GM23248 (cell line): ENCODE data around the gene ABRAXAS1. TPM values are rescaled to one million over a fixed set of nuclear protein-coding genes. Genes with fewer than 3 reads are reported as not detected.

ENCODE experiments used
- DNase-seq: peaks from one replicate; pipeline ENCODE4 v3.0.0-alpha.2; 2015
- H2AFZ ChIP-seq: fragments of 200-600 bp; sonication (generic); 2 replicates; pipeline ENCODE4 v1.6.1; 2016; ENCODE audit warnings: antibody characterized with exemption
- H3F3A ChIP-seq: fragments of 200-600 bp; sonication (generic); 2 replicates; pipeline ENCODE4 v1.6.1; 2016; ENCODE audit warnings: mild to moderate bottlenecking, antibody characterized with exemption, mixed run types; ENCODE audit not compliant: insufficient read depth
- H3K27ac ChIP-seq: fragments of 200-600 bp; sonication (generic); 2 replicates; pipeline ENCODE4 v1.5.1; 2016; ENCODE audit warnings: mild to moderate bottlenecking
- H3K27me3 ChIP-seq: fragments of 200-600 bp; sonication (generic); replicated peaks from 2 replicates; pipeline ENCODE4 v1.6.1; 2016; ENCODE audit warnings: mild to moderate bottlenecking; ENCODE audit not compliant: insufficient read depth
- H3K36me3 ChIP-seq: fragments of 200-600 bp; sonication (generic); 2 replicates; pipeline ENCODE4 v1.6.1; 2016; ENCODE audit warnings: low read depth, mild to moderate bottlenecking
- H3K4me1 ChIP-seq: fragments of 200-600 bp; sonication (generic); 2 replicates; pipeline ENCODE4 v1.6.1; 2016; ENCODE audit warnings: mild to moderate bottlenecking; ENCODE audit not compliant: insufficient read depth
- H3K4me2 ChIP-seq: fragments of 200-600 bp; sonication (generic); one replicate; pipeline ENCODE4 v1.6.1; 2016; ENCODE audit warnings: mild to moderate bottlenecking; ENCODE audit not compliant: unreplicated experiment
- H3K4me3 ChIP-seq: fragments of 200-600 bp; sonication (generic); 2 replicates; pipeline ENCODE4 v1.5.1; 2016; ENCODE audit warnings: mild to moderate bottlenecking
- H3K79me2 ChIP-seq: fragments of 200-600 bp; sonication (generic); 2 replicates; pipeline ENCODE4 v1.6.1; 2016; ENCODE audit warnings: mild to moderate bottlenecking; ENCODE audit not compliant: insufficient read depth
- H3K9ac ChIP-seq: fragments of 200-600 bp; sonication (generic); 2 replicates; pipeline ENCODE4 v1.6.1; 2016; ENCODE audit warnings: mild to moderate bottlenecking
- H3K9me2 ChIP-seq: fragments of 200-600 bp; sonication (generic); 2 replicates; pipeline ENCODE4 v1.6.1; 2016; ENCODE audit warnings: mixed run types, mild to moderate bottlenecking, moderate library complexity; ENCODE audit not compliant: insufficient read depth
- H3K9me3 ChIP-seq: fragments of 200-600 bp; sonication (generic); one replicate; pipeline ENCODE4 v1.6.1; 2017; ENCODE audit warnings: low read depth
- H4K20me1 ChIP-seq: fragments of 200-600 bp; sonication (generic); 2 replicates; pipeline ENCODE4 v1.6.0; 2016; ENCODE audit not compliant: insufficient read depth
- EZH2 ChIP-seq: fragments of 200-600 bp; sonication (generic); IDR thresholded peaks from 2 replicates; pipeline ENCODE4 v1.6.1; 2018; ENCODE audit warnings: antibody characterized with exemption, mild to moderate bottlenecking; ENCODE audit not compliant: insufficient read depth, poor library complexity, severe bottlenecking
- EZH2phosphoT487 ChIP-seq: fragments of 200-600 bp; sonication (generic); IDR thresholded peaks from 2 replicates; pipeline ENCODE4 v1.6.1; 2018; ENCODE audit warnings: antibody characterized with exemption, moderate library complexity, mild to moderate bottlenecking, low read depth; ENCODE audit not compliant: insufficient read depth
- WGBS, 2 experiments: methylation state at CpG; one replicate each; pipeline ENCODE4 v1.1.6; 2015 to 2017; ENCODE audit warnings: low lambda C conversion rate in 2 of 2, low coverage in 1 of 2; ENCODE audit errors: missing lambda C conversion rate in 2 of 2; 5-methylcytosine and 5-hydroxymethylcytosine counted together
- in situ Hi-C: fragments of 300-500 bp; cut with MboI; formaldehyde crosslinking; loops from 2 replicates; pipeline ENCODE4 v1.15.0; 2020
- polyA plus RNA-seq: library from polyadenylated mRNA; unstranded; fragments of >200 nt; fragmentation: Nextera tagmentation; extraction: Ambion mirVana; gene quantifications from 2 replicates; pipeline ENCODE4 v1.2.1, GENCODE V29; 2016
- total RNA-seq: library from RNA; depleted of rRNA; stranded (reverse); fragments of >200 nt; shearing (Covaris generic); gene quantifications from 2 replicates; pipeline ENCODE4 v1.2.3, GENCODE V29; 2014

Gene ABRAXAS1
- total and polyA plus RNA-seq, 2 experiments from 2014 or later = 5.8 to 15.6 TPM

DNA sequence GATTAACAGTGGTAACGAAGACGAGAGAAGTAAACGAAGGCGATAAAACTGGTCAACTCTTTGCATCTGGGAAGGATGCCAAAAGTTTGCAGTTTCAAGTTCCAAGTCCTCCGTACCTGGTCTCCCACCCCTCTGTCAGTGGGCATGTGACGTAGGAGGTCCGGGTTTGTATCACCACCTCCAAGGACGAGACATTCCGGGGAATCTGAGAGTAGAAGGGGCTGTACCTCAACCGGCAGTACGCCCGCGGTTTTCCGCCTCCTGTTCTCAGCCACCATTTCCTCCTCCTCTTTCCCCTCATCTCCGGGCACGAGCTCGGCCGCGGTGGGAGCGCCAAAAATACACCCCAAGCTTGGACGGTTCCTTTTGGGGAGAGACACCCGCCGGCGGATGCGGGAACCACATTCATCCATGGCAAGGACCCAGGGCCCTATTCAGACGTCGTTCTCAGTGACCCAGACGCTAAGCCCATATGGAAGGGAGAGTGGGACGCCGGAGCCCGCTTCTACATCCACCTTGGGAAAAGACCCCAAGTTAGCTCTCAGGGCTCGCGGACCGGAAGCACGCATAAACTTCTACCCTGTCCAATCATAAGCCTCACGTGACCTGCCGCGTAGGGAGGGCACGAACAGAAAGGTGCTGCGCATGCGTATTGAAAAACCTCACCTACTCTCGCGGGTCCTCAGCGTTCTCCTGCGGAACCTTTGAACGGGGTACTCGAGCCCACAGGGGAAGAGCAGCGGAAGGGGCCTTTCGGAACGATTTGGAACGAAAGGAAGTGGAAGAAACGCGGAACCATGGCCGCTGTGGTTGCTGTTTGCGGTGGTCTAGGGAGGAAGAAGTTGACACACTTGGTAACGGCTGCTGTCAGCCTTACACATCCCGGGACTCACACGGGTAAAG is 29.4 kb downstream of the ABRAXAS1 start, which contains the start of the genes HELQ and MRPS18C:
Gene HELQ (minus strand): TSS at position 543 of the 903 bp plus-strand sequence. CDS start 130 bp downstream, at position 413.
Gene MRPS18C (plus strand): TSS at position 778 of the 903 bp plus-strand sequence. CDS start 20 bp downstream, at position 798.
- peak; percentile 100 for DNase-seq
- Histone ChIP-seq H3K27ac (peak within 1 kb of the TSS; percentile 98), H3K4me2 (peak within 1 kb of the TSS; percentile 99), H3K9ac (peak within 1 kb of the TSS; percentile 99), H3K4me3 (peak within 1 kb of the TSS; percentile 99), H4K20me1 (no peaks in the 10 kb centered on the region), H3K9me2 (no peaks in the 10 kb centered on the region), H2AFZ (peak within 1 kb of the TSS; percentile 98), H3K79me2 (peaks cover 65% of the 10 kb centered on the region), H3K36me3 (peaks cover 31% of the 10 kb centered on the region), H3K27me3 (no peaks in the 10 kb centered on the region), H3K9me3 (no peaks in the 10 kb centered on the region), H3F3A (peaks cover 5% of the 10 kb centered on the region; the same call in 1 of the 2 replicates), H3K4me1 (peaks cover 18% of the 10 kb centered on the region; the same call in 1 of the 2 replicates)
- in situ Hi-C loops = no loop called here
- 0 to 1% methylated on average over 57 to 58 of the region's 58 CpGs for WGBS, 2 experiments
- TF ChIP-seq EZH2 = no peak
- no peak for TF ChIP-seq EZH2phosphoT487

DNA sequence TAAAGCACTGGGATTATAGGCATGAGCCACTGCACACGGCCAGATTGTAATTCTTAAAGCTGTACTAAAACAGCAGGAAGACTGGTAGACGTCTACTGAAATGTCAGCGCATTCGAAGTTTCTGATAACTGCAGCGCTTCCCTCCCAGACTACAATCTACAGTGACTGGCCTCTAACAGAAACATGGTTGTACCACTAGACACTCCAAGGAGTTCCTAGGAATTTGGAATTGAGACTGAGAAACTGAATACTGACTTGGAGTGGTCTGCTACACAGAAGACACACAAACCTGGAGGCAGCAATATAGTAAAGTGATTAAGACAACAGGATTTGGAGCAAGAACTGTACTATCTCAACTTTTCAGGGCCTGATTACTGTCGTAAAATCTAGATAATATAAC is 30.2 kb downstream of the ABRAXAS1 start:
- in situ Hi-C loops = no loop called here
- WGBS, 2 experiments = 61 to 62% methylated on average over 6 of the region's 6 CpGs
- H3K9me3 ChIP-seq = no peaks in the 10 kb centered on the region

DNA sequence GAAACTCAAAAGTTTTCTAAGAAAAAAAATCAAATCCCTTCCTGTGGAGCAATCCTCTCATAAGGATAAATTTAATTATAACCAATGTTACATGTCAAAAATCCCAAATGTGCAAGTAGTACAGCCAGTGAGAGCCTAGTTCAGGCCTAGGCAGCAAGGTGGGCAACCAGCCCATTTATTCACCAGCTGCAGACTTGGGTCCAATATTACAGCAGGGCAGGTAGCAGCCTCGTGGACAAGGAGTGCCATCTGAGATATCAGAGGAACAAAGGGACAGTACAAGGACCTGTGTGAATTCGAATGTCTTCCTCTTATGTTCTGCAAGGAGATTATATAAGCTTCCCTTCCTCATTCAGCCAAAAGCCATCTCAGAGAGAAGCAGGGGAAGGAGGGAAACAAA is 35.9 kb downstream of the ABRAXAS1 start:
- H3F3A ChIP-seq = no peaks in the 10 kb centered on the region
- in situ Hi-C loops = no loop called here
- peaks cover 14% of the 10 kb centered on the region for H3K79me2 ChIP-seq
- H3K4me3 ChIP-seq = no peak overlapping the region
- no peak for DNase-seq
- H3K9me2 ChIP-seq = 0 out of 2 replicates have a peak, but pooled peaks cover 4% of the 10 kb centered on the region
- 0 out of 2 replicates have a peak, but pooled peaks cover 10% of the 10 kb centered on the region for H3K36me3 ChIP-seq
- no peak overlapping the region for H3K9ac ChIP-seq
- H3K4me1 ChIP-seq = 0 out of 2 replicates have a peak, but pooled peaks cover 1% of the 10 kb centered on the region
- no peaks in the 10 kb centered on the region for H3K9me3 ChIP-seq
- 93 to 100% methylated on average over 2 of the region's 2 CpGs for WGBS, 2 experiments
- TF ChIP-seq EZH2 (no peak), EZH2phosphoT487 (no peak)
- H3K27me3 ChIP-seq = no peaks in the 10 kb centered on the region
- no peaks in the 10 kb centered on the region for H4K20me1 ChIP-seq
- H2AFZ ChIP-seq = no peak overlapping the region
- no peak overlapping the region for H3K27ac ChIP-seq
- no peak overlapping the region for H3K4me2 ChIP-seq

More for the DNA sequence above, 30.2 kb downstream of the ABRAXAS1 start:
- Histone ChIP-seq H3K36me3 (peaks cover 22% of the 10 kb centered on the region), H3K4me3 (peak overlapping the region; percentile 99), H3K27ac (peak overlapping the region; percentile 98), H3K9me2 (no peaks in the 10 kb centered on the region), H3K27me3 (no peaks in the 10 kb centered on the region), H3F3A (peaks cover 4% of the 10 kb centered on the region; the same call in 1 of the 2 replicates), H4K20me1 (no peaks in the 10 kb centered on the region), H3K79me2 (peaks cover 65% of the 10 kb centered on the region), H2AFZ (peak overlapping the region; percentile 98), H3K9ac (peak overlapping the region; percentile 99), H3K4me2 (peak overlapping the region; percentile 99), H3K4me1 (peaks cover 18% of the 10 kb centered on the region; the same call in 1 of the 2 replicates)
- TF ChIP-seq EZH2 = no peak
- TF ChIP-seq EZH2phosphoT487 = no peak
- DNase-seq = no peak

DNA sequence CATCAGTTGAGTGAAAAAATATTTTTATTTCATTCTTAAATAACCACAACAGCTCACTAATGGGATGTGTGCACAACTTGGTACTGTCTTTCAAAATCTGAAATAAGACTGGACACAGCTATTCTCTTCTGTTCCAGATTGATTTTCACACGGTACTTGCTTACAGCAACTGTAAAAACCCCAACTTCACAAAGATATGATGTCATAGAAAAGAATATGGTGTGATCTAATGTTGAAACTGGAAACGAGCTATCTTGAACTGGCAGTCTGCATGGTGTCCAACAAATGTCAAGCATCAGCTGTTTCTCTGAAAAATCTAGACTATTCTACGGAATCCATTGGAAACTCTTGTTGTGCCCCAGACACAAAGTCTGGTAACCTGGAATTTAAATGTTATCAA is 44.0 kb downstream of the ABRAXAS1 start:
- 60 to 65% methylated on average over 3 of the region's 3 CpGs for WGBS, 2 experiments
- no peak for DNase-seq

More for the DNA sequence above, 44.0 kb downstream of the ABRAXAS1 start:
- Histone ChIP-seq H4K20me1 (no peaks in the 10 kb centered on the region), H3K4me2 (no peak overlapping the region), H3F3A (no peaks in the 10 kb centered on the region), H3K27ac (no peak overlapping the region), H3K9ac (no peak overlapping the region), H2AFZ (no peak overlapping the region), H3K27me3 (no peaks in the 10 kb centered on the region), H3K4me1 (no peaks in the 10 kb centered on the region), H3K79me2 (no peaks in the 10 kb centered on the region), H3K9me3 (no peaks in the 10 kb centered on the region), H3K36me3 (peaks cover 15% of the 10 kb centered on the region), H3K4me3 (no peak overlapping the region), H3K9me2 (0 out of 2 replicates have a peak, but pooled peaks cover 4% of the 10 kb centered on the region)
- TF ChIP-seq EZH2 (no peak), EZH2phosphoT487 (no peak)
- in situ Hi-C loops = no loop called here
